Erythroblast (primary cell): ENCODE results near the gene SLC25A6.
"Not testable (repeated sequence)": the region's sequence is repeated elsewhere in the genome, so short reads cannot be mapped to it uniquely, and the experiment has no call there.

Experiments
- DNase-seq, 2 experiments: peaks; one replicate each; lab custom pipeline; 2025; lab: John Stamatoyannopoulos, UW
- GATA1 ChIP-seq: IDR thresholded peaks from 2 replicates; pipeline ENCODE4 v1.6.1; 2011; ENCODE audit warnings: low read depth, mild to moderate bottlenecking, control low read depth, low read length, moderate library complexity
- POLR2A ChIP-seq: IDR thresholded peaks from 2 replicates; pipeline ENCODE4 v1.6.1; 2011; ENCODE audit warnings: mild to moderate bottlenecking, low read length

The SLC25A6 gene

GRCh38 chrX:1361910-1362309, 30.0 kb downstream of the SLC25A6 start:
- no peak for DNase-seq
- TF ChIP-seq GATA1 (no peak), POLR2A (no peak)

- TF ChIP-seq GATA1 (no peak), POLR2A (no peak)
- DNase-seq = no peak
Observed at GRCh38 chrX:1361275-1361674, 30.6 kb downstream of the SLC25A6 start.

GRCh38 chrX:1360171-1360570, 31.7 kb downstream of the SLC25A6 start:
- TF ChIP-seq GATA1 (no peak), POLR2A (no peak)
- no peak for DNase-seq

GRCh38 chrX:1359477-1359873, 32.4 kb downstream of the SLC25A6 start:
- DNase-seq = no peak
- TF ChIP-seq GATA1 (no peak), POLR2A (no peak)

GRCh38 chrX:1358793-1359476, 33.0 kb downstream of the SLC25A6 start:
- TF ChIP-seq POLR2A (no peak), GATA1 (no peak)
- no peak for DNase-seq

GRCh38 chrX:1357993-1358392, 33.9 kb downstream of the SLC25A6 start:
- TF ChIP-seq POLR2A = no peak
- TF ChIP-seq GATA1 = no peak
- DNase-seq = no peak

GRCh38 chrX:1355131-1356046, 36.5 kb downstream of the SLC25A6 start:
- DNase-seq = no peak
- TF ChIP-seq POLR2A (no peak), GATA1 (no peak)

- no peak for DNase-seq
- no peak for TF ChIP-seq POLR2A
- TF ChIP-seq GATA1 = no peak
Observed at GRCh38 chrX:1354036-1355019, 37.6 kb downstream of the SLC25A6 start.

- TF ChIP-seq POLR2A (no peak), GATA1 (no peak)
- no peak for DNase-seq
Observed at GRCh38 chrX:1351981-1352714, 39.8 kb downstream of the SLC25A6 start.

GRCh38 chrX:1349606-1350005, 42.3 kb downstream of the SLC25A6 start:
- not testable (repeated sequence) for DNase-seq

GRCh38 chrX:1341545-1342184, 50.2 kb downstream of the SLC25A6 start:
- no peak for DNase-seq
- no peak for TF ChIP-seq GATA1
- no peak for TF ChIP-seq POLR2A
